GM23338 (cell line): Measurements from ENCODE around the gene PTMA.

Experiments used
- CREB1 ChIP-seq: fragments of 250-450 bp; sonication (Bioruptor Pico); IDR thresholded peaks from 2 replicates; pipeline ENCODE4 v1.5.0; 2020; ENCODE audit warnings: low read depth, mild to moderate bottlenecking, moderate library complexity
- CTCF ChIP-seq, 2 experiments: fragments of 200-600 bp in 1 of 2; sonication (generic) in 1 of 2; conservative IDR thresholded peaks; 2 replicates each; pipeline versions ENCODE4 v1.5.1 to v1.6.1; 2016 to 2017; ENCODE audit warnings: antibody characterized with exemption in 2 of 2, low read depth in 2 of 2, mild to moderate bottlenecking in 2 of 2, moderate library complexity in 1 of 2
- ETS1 ChIP-seq: IDR thresholded peaks from 2 replicates; pipeline ENCODE4 v1.6.1; 2016; ENCODE audit warnings: antibody characterized with exemption
- EZH2 ChIP-seq: fragments of 200-600 bp; sonication (generic); IDR thresholded peaks from one replicate; pipeline ENCODE4 v1.8.0; 2017; ENCODE audit warnings: antibody characterized with exemption, mild to moderate bottlenecking, low read depth; ENCODE audit not compliant: unreplicated experiment
- EZH2phosphoT487 ChIP-seq: fragments of 200-600 bp; sonication (generic); IDR thresholded peaks from one replicate; pipeline ENCODE4 v1.8.1; 2018; ENCODE audit warnings: antibody characterized with exemption; ENCODE audit not compliant: unreplicated experiment
- JUNB ChIP-seq: IDR thresholded peaks from one replicate; pipeline ENCODE4 v1.6.1; 2016; ENCODE audit warnings: antibody characterized with exemption; ENCODE audit not compliant: unreplicated experiment
- NANOG ChIP-seq: IDR thresholded peaks from 2 replicates; pipeline ENCODE4 v1.6.1; 2016; ENCODE audit warnings: antibody characterized with exemption, borderline replicate concordance
- POLR2AphosphoS5 ChIP-seq: IDR thresholded peaks from 2 replicates; pipeline ENCODE4 v1.6.1; 2016; ENCODE audit warnings: antibody characterized with exemption, low read depth
- REST ChIP-seq: IDR thresholded peaks from one replicate; pipeline ENCODE4 v1.6.1; 2018; ENCODE audit warnings: antibody characterized with exemption; ENCODE audit not compliant: unreplicated experiment
- STAT1 ChIP-seq: IDR thresholded peaks from one replicate; pipeline ENCODE4 v1.6.1; 2016; ENCODE audit warnings: antibody characterized with exemption; ENCODE audit not compliant: unreplicated experiment
- ZNF114 ChIP-seq: fragments of 250-450 bp; sonication (Bioruptor Pico); IDR thresholded peaks from 2 replicates; pipeline ENCODE4 v1.5.0; 2020; ENCODE audit warnings: mild to moderate bottlenecking, moderate library complexity
- ZNF462 ChIP-seq: fragments of 250-450 bp; sonication (Bioruptor Pico); IDR thresholded peaks from 2 replicates; pipeline ENCODE4 v1.5.0; 2020; ENCODE audit warnings: mild to moderate bottlenecking, moderate library complexity

GRCh38 chr2:231664727-231665126, 43.6 kb upstream of the PTMA start:
- TF ChIP-seq CTCF (conservative IDR thresholded peaks at IDR 0.05; ENCODE audit: low read depth in 2 of 2): no peak
- TF ChIP-seq EZH2phosphoT487: no peak
- TF ChIP-seq EZH2: no peak
- TF ChIP-seq CREB1 (CRISPR knock-in tag): no peak
- no peak for TF ChIP-seq REST
- no peak for TF ChIP-seq NANOG
- TF ChIP-seq POLR2AphosphoS5: no peak
- TF ChIP-seq ETS1: no peak
- TF ChIP-seq ZNF462: no peak
- no peak for TF ChIP-seq ZNF114 (CRISPR knock-in tag)
- TF ChIP-seq STAT1: no peak
- TF ChIP-seq JUNB: no peak
